ENCODE results near the gene TECR. TPM values are rescaled to one million over a fixed set of nuclear protein-coding genes. Genes with fewer than 3 reads are reported as not detected.
A peak's percentile ranks its signal among the peaks of the same experiment; 100 is the strongest.

TECR gene
- total RNA-seq, 1 experiment from 2014 or later, result 232 TPM

DNA sequence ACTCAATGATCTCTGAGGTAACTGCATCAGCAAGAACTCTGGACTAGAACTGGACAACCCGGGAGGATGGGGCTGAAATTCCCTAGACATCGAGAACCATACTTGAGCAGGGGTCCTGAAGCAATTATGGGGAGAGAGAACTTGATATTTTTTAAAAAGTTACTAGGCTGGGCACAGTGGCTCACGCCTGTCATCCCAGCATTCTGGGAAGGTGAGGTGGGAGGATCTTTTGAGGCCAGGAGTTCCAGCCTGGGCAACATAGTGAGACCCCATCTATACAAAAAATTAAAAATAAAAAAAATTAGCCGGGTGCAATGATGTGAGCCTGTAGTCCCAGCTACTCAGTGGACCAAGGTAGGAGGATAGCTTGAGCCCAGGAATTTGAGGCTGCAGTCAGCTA is 8.9 kb upstream of the TECR start:
- peaks cover 4 to 17% of the 10 kb centered on the region in 2 experiments; a peak in 1 of 4 replicates for H3K36me3 ChIP-seq (ENCODE audit: control insufficient read depth in 1 of 2, insufficient read depth in 2 of 2, low read length in 2 of 2)
- H3K4me1 ChIP-seq (ENCODE audit: control insufficient read depth in 1 of 2, insufficient read depth in 2 of 2, low read length in 2 of 2), result peaks cover 48 to 65% of the 10 kb centered on the region in 2 experiments
- ChIA-PET POLR2A (interaction anchor here (1.1 to 4.7 kb wide), 3 partner anchors 8 to 13 kb away, joined by 6 to 112 read pairs (median 9); partner anchors contain the start of gene TECR), RAD21 (ENCODE audit: low non-redundant PET in 1 of 2, low total read pairs in 2 of 2, uncharacterized antibody in 2 of 2, unreplicated experiment in 2 of 2) (no interaction called here), CTCF (interaction anchor here (1.2 kb wide), 1 partner anchor 15 kb away, joined by 3 read pairs; no protein-coding TSS in a partner anchor)
- peak overlapping the region; percentile 87 for H3K4me2 ChIP-seq (ENCODE audit: low read length)
- no TSS peak for BruUV-seq (replicated peaks)
- intact Hi-C loops (cut with micrococcal nuclease), result no loop called here
- peak overlapping the region; percentile 66 for H3K9ac ChIP-seq (ENCODE audit: low read length)
- DNase-seq (ENCODE audit: low read depth, low spot score) (no peak), ATAC-seq (no peak)
- no peak overlapping the region for H2AFZ ChIP-seq (ENCODE audit: low read depth, low read length, poor library complexity, severe bottlenecking)
- H3K9me3 ChIP-seq (ENCODE audit: control insufficient read depth in 1 of 2, insufficient read depth in 1 of 2, low read depth in 1 of 2, low read length in 2 of 2), result no peaks in the 10 kb centered on the region
- peaks cover 26% of the 10 kb centered on the region for H3K79me2 ChIP-seq (ENCODE audit: insufficient read depth, low read length)
- peak overlapping the region in 1 of 2 experiments; percentile 13; a peak in 1 of 4 replicates for H3K4me3 ChIP-seq (replicated peaks in 1 of 2; ENCODE audit: low read depth in 1 of 2, low read length in 2 of 2)
- TF ChIP-seq ZNF274 (IDR thresholded peaks at IDR 0.05; ENCODE audit: low read depth, low read length) (no peak), CEBPB (IDR thresholded peaks at IDR 0.05; ENCODE audit: low read depth) (no peak), FOSL1 (IDR thresholded peaks at IDR 0.05; ENCODE audit: low read depth) (no peak), CBX3 (IDR thresholded peaks at IDR 0.05; ENCODE audit: low read depth) (no peak), RAD21 (IDR thresholded peaks at IDR 0.05; ENCODE audit: low read depth) (no peak), TCF7L2 (IDR thresholded peaks at IDR 0.05; ENCODE audit: borderline replicate concordance, extremely low read depth, insufficient read depth, insufficient read length) (no peak), POLR2A (IDR thresholded peaks at IDR 0.05; ENCODE audit: borderline replicate concordance, extremely low read depth, insufficient read depth, insufficient read length) (no peak), YY1 (IDR thresholded peaks at IDR 0.05; ENCODE audit: extremely low read depth, insufficient replicate concordance, low read depth, low read length) (no peak), EZH2 (IDR thresholded peaks at IDR 0.05) (no peak)
- TF ChIP-seq, protein P1, sequence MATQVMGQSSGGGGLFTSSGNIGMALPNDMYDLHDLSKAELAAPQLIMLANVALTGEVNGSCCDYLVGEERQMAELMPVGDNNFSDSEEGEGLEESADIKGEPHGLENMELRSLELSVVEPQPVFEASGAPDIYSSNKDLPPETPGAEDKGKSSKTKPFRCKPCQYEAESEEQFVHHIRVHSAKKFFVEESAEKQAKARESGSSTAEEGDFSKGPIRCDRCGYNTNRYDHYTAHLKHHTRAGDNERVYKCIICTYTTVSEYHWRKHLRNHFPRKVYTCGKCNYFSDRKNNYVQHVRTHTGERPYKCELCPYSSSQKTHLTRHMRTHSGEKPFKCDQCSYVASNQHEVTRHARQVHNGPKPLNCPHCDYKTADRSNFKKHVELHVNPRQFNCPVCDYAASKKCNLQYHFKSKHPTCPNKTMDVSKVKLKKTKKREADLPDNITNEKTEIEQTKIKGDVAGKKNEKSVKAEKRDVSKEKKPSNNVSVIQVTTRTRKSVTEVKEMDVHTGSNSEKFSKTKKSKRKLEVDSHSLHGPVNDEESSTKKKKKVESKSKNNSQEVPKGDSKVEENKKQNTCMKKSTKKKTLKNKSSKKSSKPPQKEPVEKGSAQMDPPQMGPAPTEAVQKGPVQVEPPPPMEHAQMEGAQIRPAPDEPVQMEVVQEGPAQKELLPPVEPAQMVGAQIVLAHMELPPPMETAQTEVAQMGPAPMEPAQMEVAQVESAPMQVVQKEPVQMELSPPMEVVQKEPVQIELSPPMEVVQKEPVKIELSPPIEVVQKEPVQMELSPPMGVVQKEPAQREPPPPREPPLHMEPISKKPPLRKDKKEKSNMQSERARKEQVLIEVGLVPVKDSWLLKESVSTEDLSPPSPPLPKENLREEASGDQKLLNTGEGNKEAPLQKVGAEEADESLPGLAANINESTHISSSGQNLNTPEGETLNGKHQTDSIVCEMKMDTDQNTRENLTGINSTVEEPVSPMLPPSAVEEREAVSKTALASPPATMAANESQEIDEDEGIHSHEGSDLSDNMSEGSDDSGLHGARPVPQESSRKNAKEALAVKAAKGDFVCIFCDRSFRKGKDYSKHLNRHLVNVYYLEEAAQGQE (IDR thresholded peaks at IDR 0.05; ENCODE audit: low read depth), result no peak
- peak overlapping the region; percentile 97 for H3K27ac ChIP-seq (ENCODE audit: low read depth, low read length)
- peaks cover 22% of the 10 kb centered on the region; the same call in 1 of the 2 replicates for H4K20me1 ChIP-seq (ENCODE audit: insufficient read depth)
- no peaks in the 10 kb centered on the region for H3K27me3 ChIP-seq (ENCODE audit: insufficient read depth, low read length)
- no peaks in the 10 kb centered on the region for H3K9me2 ChIP-seq (ENCODE audit: insufficient read depth)
